Tibial nerve (tissue), 4 donors: Measurements from ENCODE around the gene KRT2.

Experiments
- CTCF ChIP-seq, 5 experiments: fragments of 200-600 bp in 3 of 5; fragments of 450-650 bp in 2 of 5; sonication (generic) in 3 of 5; IDR thresholded peaks; one replicate each; pipeline ENCODE4 v1.5.1; 2016 to 2019; ENCODE audit warnings: antibody characterized with exemption in 5 of 5, mild to moderate bottlenecking in 3 of 5, moderate library complexity in 2 of 5
- EP300 ChIP-seq, 2 donors: sonication (generic); formaldehyde crosslinking; IDR thresholded peaks; one replicate each; pipeline ENCODE4 v1.6.1; 2017; ENCODE audit warnings: antibody characterized with exemption in 2 of 2, mild to moderate bottlenecking in 1 of 2
- POLR2A ChIP-seq, 2 donors: fragments of 450-650 bp; IDR thresholded peaks; one replicate each; pipeline ENCODE4 v1.6.1; 2017; ENCODE audit warnings: antibody characterized with exemption in 2 of 2, mild to moderate bottlenecking in 2 of 2, moderate library complexity in 2 of 2

GRCh38 chr12:52679875-52680274 is 27.9 kb upstream of the KRT2 start:
- TF ChIP-seq POLR2A (IDR thresholded peaks at IDR 0.05) (no peak), CTCF (IDR thresholded peaks at IDR 0.05) (no peak), EP300 (IDR thresholded peaks at IDR 0.05) (no peak)
